D721Med (cell line): Measurements from ENCODE around the gene LY6G5B.
A peak's percentile ranks its signal among the peaks of the same experiment; 100 is the strongest.

Source experiments
- DNase-seq: peaks from one replicate; pipeline ENCODE4 v3.0.0; 2011; ENCODE audit warnings: low spot score; ENCODE audit not compliant: insufficient read length
- FAIRE-seq: peaks from 2 replicates; lab custom pipeline; 2011; peaks lifted over from hg19 to GRCh38; lab: Jason Lieb, UNC
- CTCF ChIP-seq: IDR thresholded peaks from 2 replicates; pipeline ENCODE4 v1.5.1; 2012; ENCODE audit warnings: mild to moderate bottlenecking, control low read depth; ENCODE audit not compliant: insufficient read depth; ENCODE audit errors: missing control alignments

The LY6G5B gene, protein sequence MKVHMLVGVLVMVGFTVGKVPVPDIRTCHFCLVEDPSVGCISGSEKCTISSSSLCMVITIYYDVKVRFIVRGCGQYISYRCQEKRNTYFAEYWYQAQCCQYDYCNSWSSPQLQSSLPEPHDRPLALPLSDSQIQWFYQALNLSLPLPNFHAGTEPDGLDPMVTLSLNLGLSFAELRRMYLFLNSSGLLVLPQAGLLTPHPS

DNA sequence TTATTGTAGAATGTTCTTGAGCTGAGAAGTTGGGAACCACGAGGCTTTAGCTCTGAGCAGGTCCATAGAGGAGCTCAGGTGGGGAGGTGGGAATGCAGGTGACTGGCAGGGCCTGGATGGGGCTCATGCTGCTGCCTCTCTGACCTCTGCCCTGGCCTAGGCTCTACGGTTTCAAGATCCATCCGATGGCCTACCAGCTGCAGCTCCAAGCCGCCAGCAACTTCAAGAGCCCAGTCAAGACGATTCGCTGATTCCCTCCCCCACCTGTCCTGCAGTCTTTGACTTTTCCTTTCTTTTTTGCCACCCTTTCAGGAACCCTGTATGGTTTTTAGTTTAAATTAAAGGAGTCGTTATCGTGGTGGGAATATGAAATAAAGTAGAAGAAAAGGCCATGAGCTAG lies at the start of gene LY6G5B:
TSS of gene LY6G5B (plus strand) at position 301 of the 400 bp plus-strand sequence. CDS start 975 bp downstream, outside the sequence.
- FAIRE-seq (no peak), DNase-seq (no peak)
- TF ChIP-seq CTCF, result no peak

DNA sequence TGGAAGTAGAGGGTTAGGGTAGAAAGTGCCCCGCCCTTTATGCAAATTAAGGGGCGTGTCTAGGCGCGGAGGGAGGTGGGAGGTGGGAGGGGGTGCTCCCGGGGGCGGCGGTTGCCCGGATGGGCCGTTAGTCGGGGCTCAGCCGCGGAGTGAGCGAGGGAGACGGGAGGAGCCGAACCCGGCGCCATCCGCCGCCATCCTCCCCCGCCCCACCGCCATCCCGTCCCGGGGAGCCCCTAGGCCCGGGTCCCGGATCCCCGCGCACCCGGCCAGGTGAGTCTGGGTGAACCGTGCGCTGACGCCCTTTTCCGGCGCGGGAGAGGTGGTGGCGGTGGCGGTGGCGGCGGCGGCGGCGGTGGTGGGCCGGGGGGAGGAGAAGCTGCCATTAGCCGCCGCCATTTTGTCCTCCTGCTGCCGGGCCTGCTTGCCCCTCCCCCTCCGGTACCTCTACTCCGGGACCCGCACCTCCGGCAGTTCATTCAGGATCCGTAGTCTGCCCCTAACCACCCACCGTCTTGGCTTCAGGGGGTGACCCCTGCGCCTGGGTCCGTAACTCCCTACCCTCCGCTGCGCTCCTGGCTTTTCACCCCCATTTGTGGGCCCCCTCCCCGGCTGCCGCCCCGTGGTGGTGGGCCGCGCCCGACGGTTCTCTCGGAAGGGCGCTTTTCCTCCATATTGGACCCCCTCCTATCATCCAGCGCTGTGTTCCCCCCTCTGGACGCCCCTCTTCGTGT lies 49.0 kb upstream of the LY6G5B start, which contains the start of gene PRRC2A:
TSS of gene PRRC2A (plus strand) at position 130 of the 734 bp plus-strand sequence. CDS start 2,075 bp downstream, outside the sequence.
- no peak for FAIRE-seq
- peak; percentile 73 for DNase-seq
- TF ChIP-seq CTCF, result no peak

GRCh38 chr6:31621320-31621939 lies 48.3 kb upstream of the LY6G5B start:
- DNase-seq (no peak), FAIRE-seq (no peak)
- no peak for TF ChIP-seq CTCF

DNA sequence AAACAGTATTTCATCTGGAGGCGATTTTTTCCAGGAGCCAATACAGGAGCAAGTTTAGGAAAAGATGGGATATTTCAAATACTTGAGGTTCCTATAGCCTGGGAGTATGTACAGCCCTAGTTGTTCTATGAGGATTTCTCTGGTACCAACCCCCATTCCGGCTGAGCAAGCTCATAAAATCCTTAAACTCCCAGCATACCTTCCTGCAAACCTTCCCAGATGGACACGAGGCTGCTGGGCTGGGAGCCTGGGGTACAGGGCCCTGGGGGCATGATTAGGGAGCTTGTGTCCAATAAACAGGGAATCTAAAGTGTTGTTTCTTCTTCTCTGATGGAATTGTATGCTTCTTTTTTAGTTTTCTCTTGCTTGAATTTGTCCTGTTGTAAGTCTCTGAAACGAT lies 47.8 kb upstream of the LY6G5B start:
- TF ChIP-seq CTCF, result no peak
- FAIRE-seq, result no peak
- DNase-seq, result no peak

DNA sequence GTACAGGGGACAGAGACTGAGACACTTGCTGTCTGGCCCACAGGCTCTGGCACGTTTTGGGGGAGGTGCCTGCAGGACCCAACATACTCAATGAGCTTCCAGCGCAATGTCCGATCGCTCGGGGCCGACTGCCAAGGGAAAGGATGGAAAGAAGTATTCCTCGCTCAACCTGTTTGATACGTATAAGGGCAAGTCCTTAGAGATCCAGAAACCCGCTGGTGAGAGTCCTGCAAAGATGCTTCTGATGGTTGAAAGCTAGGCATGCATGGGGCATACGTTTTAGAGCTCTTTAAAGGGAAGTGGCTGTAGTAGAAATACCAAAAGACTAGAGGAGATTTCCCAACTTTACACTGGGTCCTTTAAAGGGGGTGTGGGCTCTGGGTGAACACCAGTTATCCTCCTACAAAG lies 47.1 kb upstream of the LY6G5B start:
- DNase-seq (no peak), FAIRE-seq (no peak)
- TF ChIP-seq CTCF, result no peak

- DNase-seq, result no peak
- no peak for TF ChIP-seq CTCF
- FAIRE-seq, result no peak
These were observed 45.7 kb upstream of the LY6G5B start for GRCh38 chr6:31624070-31624469.
